Trophoblast cell (in vitro differentiated cells and primary cell): ENCODE data around the gene ARMC9.

Experiments used
- DNase-seq, 2 donors: peaks; one replicate each; pipeline ENCODE4 v3.0.0-alpha.2; 2016
- H2AFZ ChIP-seq: 2 replicates; pipeline ENCODE4 v1.6.1; 2013; ENCODE audit warnings: low read length, moderate library complexity, mild to moderate bottlenecking; ENCODE audit not compliant: insufficient read depth, poor library complexity
- H2AK5ac ChIP-seq: 2 replicates; pipeline ENCODE4 v1.6.1; 2013; ENCODE audit warnings: mild to moderate bottlenecking, low read length
- H2BK120ac ChIP-seq: 2 replicates; pipeline ENCODE4 v1.6.1; 2013; ENCODE audit warnings: low read length, mild to moderate bottlenecking, moderate library complexity; ENCODE audit not compliant: insufficient read depth, poor library complexity
- H2BK12ac ChIP-seq: 2 replicates; pipeline ENCODE4 v1.6.1; 2013; ENCODE audit warnings: mild to moderate bottlenecking, low read length, moderate library complexity
- H2BK5ac ChIP-seq: 2 replicates; pipeline ENCODE4 v1.6.1; 2013; ENCODE audit warnings: low read length, low read depth, moderate library complexity, mild to moderate bottlenecking; ENCODE audit not compliant: poor library complexity
- H3K14ac ChIP-seq: 2 replicates; pipeline ENCODE4 v1.6.1; 2013; ENCODE audit warnings: mild to moderate bottlenecking, low read length
- H3K18ac ChIP-seq: 2 replicates; pipeline ENCODE4 v1.6.1; 2013; ENCODE audit warnings: mild to moderate bottlenecking, low read length
- H3K23ac ChIP-seq: 2 replicates; pipeline ENCODE4 v1.6.1; 2013; ENCODE audit warnings: low read length
- H3K27ac ChIP-seq: 2 replicates; pipeline ENCODE4 v1.5.1; 2013; ENCODE audit warnings: low read depth, mild to moderate bottlenecking, inconsistent platforms, low read length, moderate library complexity
- H3K27me3 ChIP-seq: 2 replicates; pipeline ENCODE4 v1.6.1; 2013; ENCODE audit warnings: inconsistent platforms, mild to moderate bottlenecking, low read length, moderate library complexity; ENCODE audit not compliant: insufficient read depth
- H3K36me3 ChIP-seq, 2 experiments: 1 replicate in 1 of 2; 2 replicates in 1 of 2; pipeline ENCODE4 v1.6.1; 2013; ENCODE audit warnings: low read length in 2 of 2, mild to moderate bottlenecking in 2 of 2, moderate library complexity in 1 of 2; ENCODE audit not compliant: insufficient read depth in 2 of 2, control insufficient read depth in 1 of 2
- H3K4ac ChIP-seq: 2 replicates; pipeline ENCODE4 v1.6.1; 2013; ENCODE audit warnings: low read depth, mild to moderate bottlenecking, low read length, moderate library complexity
- H3K4me1 ChIP-seq, 2 experiments: 1 replicate in 1 of 2; 2 replicates in 1 of 2; pipeline ENCODE4 v1.6.1; 2013; ENCODE audit warnings: low read length in 2 of 2, mild to moderate bottlenecking in 2 of 2, moderate library complexity in 1 of 2; ENCODE audit not compliant: insufficient read depth in 2 of 2, control insufficient read depth in 1 of 2
- H3K4me2 ChIP-seq: 2 replicates; pipeline ENCODE4 v1.6.1; 2013; ENCODE audit warnings: inconsistent platforms, mild to moderate bottlenecking, low read length, moderate library complexity
- H3K4me3 ChIP-seq: 2 replicates; pipeline ENCODE4 v1.5.1; 2013; ENCODE audit warnings: mild to moderate bottlenecking, low read depth, low read length, inconsistent platforms
- H3K79me1 ChIP-seq: one replicate; pipeline ENCODE4 v1.6.1; 2013; ENCODE audit warnings: low read length
- H3K79me2 ChIP-seq: 2 replicates; pipeline ENCODE4 v1.6.1; 2013; ENCODE audit warnings: low read length, mild to moderate bottlenecking; ENCODE audit not compliant: control insufficient read depth, insufficient read depth, poor library complexity
- H3K9ac ChIP-seq: 2 replicates; pipeline ENCODE4 v1.6.1; 2013; ENCODE audit warnings: mild to moderate bottlenecking, low read length
- H3K9me3 ChIP-seq: 2 replicates; pipeline ENCODE4 v1.6.1; 2013; ENCODE audit warnings: low read depth, mild to moderate bottlenecking, control low read depth, inconsistent platforms, low read length; ENCODE audit not compliant: insufficient read depth
- H4K12ac ChIP-seq: 2 replicates; pipeline ENCODE4 v1.6.1; 2013; ENCODE audit warnings: low read depth, mild to moderate bottlenecking, low read length, moderate library complexity
- H4K8ac ChIP-seq: 2 replicates; pipeline ENCODE4 v1.6.1; 2013; ENCODE audit warnings: low read depth, mild to moderate bottlenecking, low read length, moderate library complexity
- H4K91ac ChIP-seq: one replicate; pipeline ENCODE4 v1.6.1; 2013; ENCODE audit warnings: low read depth, mild to moderate bottlenecking, low read length, moderate library complexity
- WGBS: extraction: QIAGEN DNeasy Blood & Tissue Kit; methylation state at CpG from one replicate; pipeline ENCODE4 v1.1.7; 2013; ENCODE audit warnings: missing lambda C conversion rate; ENCODE audit not compliant: insufficient read length, insufficient coverage; ENCODE audit errors: extremely low coverage; 5-methylcytosine and 5-hydroxymethylcytosine counted together

Gene ARMC9

DNA sequence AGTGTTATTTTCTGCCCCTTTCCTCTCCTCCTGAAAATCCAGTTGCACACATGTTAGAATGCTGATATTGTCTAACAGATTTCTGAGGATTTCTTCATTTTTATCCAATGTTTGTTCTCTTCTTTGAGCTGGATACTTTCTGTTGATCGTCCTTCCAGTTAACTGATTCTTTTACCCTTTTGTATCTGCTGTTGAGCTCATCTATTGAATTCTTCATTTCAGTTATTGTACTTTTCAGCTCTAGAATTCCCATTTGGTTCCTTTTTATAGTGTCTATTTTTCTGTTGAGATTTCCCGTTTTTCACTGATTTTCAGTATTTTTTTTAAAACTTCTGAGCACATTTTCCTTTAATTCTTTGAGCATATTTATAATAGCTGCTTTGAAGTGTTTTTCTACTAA, 119.1 kb downstream of the ARMC9 start:
- Histone ChIP-seq H3K4ac (no peak overlapping the region), H3K79me1 (no peaks in the 10 kb centered on the region), H3K14ac (no peak overlapping the region), H3K4me2 (no peak overlapping the region), H3K4me1 (no peaks in the 10 kb centered on the region), H4K91ac (no peak overlapping the region), H3K4me3 (no peak overlapping the region), H4K12ac (no peak overlapping the region), H3K18ac (no peak overlapping the region), H3K79me2 (no peaks in the 10 kb centered on the region), H3K27ac (no peak overlapping the region), H3K9me3 (no peaks in the 10 kb centered on the region), H2BK5ac (no peak overlapping the region), H3K23ac (no peak overlapping the region), H2AFZ (no peak overlapping the region), H2BK120ac (no peak overlapping the region), H3K27me3 (no peaks in the 10 kb centered on the region), H4K8ac (no peak overlapping the region), H2AK5ac (no peak overlapping the region), H2BK12ac (no peak overlapping the region), H3K9ac (no peak overlapping the region), H3K36me3 (peaks cover 0 to 2% of the 10 kb centered on the region in 2 experiments)
- WGBS, result no CpG with 5 or more reads among the region's 2 CpGs
- DNase-seq, result no peak

DNA sequence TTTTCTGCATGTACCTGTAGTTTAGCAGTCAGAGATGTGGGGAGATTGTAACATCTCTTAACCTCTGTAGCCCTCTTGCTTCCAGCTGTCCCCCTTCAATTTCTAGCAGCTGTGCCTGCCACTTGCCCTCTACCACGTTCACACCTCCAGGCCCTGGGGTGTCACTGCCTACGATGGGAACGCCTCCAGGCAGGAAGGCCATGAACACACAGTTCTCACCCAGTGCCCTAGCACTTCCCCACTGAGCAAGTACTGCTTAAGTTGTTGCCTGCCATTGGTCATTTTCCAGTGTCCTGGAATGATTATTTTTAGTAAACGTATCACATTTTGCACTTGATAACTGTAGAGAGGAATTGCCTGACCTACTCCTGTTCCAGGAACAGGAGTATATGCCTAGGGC, 120.0 kb downstream of the ARMC9 start:
- H2BK120ac ChIP-seq, result no peak overlapping the region
- H3K9me3 ChIP-seq, result no peaks in the 10 kb centered on the region
- H4K8ac ChIP-seq, result no peak overlapping the region
- no peak overlapping the region for H3K4me2 ChIP-seq
- H3K36me3 ChIP-seq, result peaks cover 0 to 2% of the 10 kb centered on the region in 2 experiments
- no peak overlapping the region for H2AFZ ChIP-seq
- no peak overlapping the region for H3K4me3 ChIP-seq
- WGBS, result no CpG with 5 or more reads among the region's 4 CpGs
- H3K27ac ChIP-seq, result no peak overlapping the region
- H2BK12ac ChIP-seq, result no peak overlapping the region
- no peak overlapping the region for H3K18ac ChIP-seq
- H3K27me3 ChIP-seq, result no peaks in the 10 kb centered on the region
- no peak overlapping the region for H4K12ac ChIP-seq
- H3K9ac ChIP-seq, result no peak overlapping the region
- no peaks in the 10 kb centered on the region for H3K79me2 ChIP-seq
- H3K14ac ChIP-seq, result no peak overlapping the region
- H2AK5ac ChIP-seq, result no peak overlapping the region
- no peaks in the 10 kb centered on the region for H3K79me1 ChIP-seq
- H2BK5ac ChIP-seq, result no peak overlapping the region
- H3K4ac ChIP-seq, result no peak overlapping the region
- no peak overlapping the region for H3K23ac ChIP-seq
- no peak overlapping the region for H4K91ac ChIP-seq
- DNase-seq, result no peak
- no peaks in the 10 kb centered on the region for H3K4me1 ChIP-seq

DNA sequence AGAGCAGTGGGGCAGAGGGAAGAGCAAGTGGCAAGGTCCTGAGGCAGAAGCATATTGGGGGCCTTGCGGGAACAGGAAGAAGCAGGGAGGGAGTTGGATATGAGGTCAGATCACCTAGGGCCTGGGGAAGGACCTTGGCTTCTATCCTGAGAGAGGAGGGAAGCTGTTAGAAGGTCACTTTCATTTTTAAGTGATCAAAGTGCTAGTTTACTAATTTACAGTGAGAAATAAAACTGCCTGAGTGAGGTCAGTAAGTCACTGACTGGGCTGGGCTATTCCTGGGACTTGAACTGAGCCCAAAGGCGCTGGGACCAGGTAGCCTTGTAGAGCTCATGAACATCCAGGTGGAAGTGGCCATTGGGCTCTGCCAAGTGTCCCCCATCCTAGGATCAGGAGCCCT, 120.5 kb downstream of the ARMC9 start:
- H3K36me3 ChIP-seq, result peaks cover 0 to 2% of the 10 kb centered on the region in 2 experiments
- H2AK5ac ChIP-seq, result no peak overlapping the region
- H3K4me2 ChIP-seq, result no peak overlapping the region
- H3K79me2 ChIP-seq, result no peaks in the 10 kb centered on the region
- no peak overlapping the region for H3K4me3 ChIP-seq
- no peak overlapping the region for H4K8ac ChIP-seq
- H2BK5ac ChIP-seq, result no peak overlapping the region
- no peak overlapping the region for H3K18ac ChIP-seq
- no peak overlapping the region for H3K9ac ChIP-seq
- H4K12ac ChIP-seq, result no peak overlapping the region
- no peak overlapping the region for H3K23ac ChIP-seq
- H2BK12ac ChIP-seq, result no peak overlapping the region
- H3K79me1 ChIP-seq, result no peaks in the 10 kb centered on the region
- H2AFZ ChIP-seq, result no peak overlapping the region
- DNase-seq, result no peak
- H3K9me3 ChIP-seq, result no peaks in the 10 kb centered on the region
- H3K27me3 ChIP-seq, result no peaks in the 10 kb centered on the region
- H3K4me1 ChIP-seq, result no peaks in the 10 kb centered on the region
- no peak overlapping the region for H3K14ac ChIP-seq
- H4K91ac ChIP-seq, result no peak overlapping the region
- no CpG with 5 or more reads among the region's 2 CpGs for WGBS
- H3K4ac ChIP-seq, result no peak overlapping the region
- no peak overlapping the region for H3K27ac ChIP-seq
- H2BK120ac ChIP-seq, result no peak overlapping the region

DNA sequence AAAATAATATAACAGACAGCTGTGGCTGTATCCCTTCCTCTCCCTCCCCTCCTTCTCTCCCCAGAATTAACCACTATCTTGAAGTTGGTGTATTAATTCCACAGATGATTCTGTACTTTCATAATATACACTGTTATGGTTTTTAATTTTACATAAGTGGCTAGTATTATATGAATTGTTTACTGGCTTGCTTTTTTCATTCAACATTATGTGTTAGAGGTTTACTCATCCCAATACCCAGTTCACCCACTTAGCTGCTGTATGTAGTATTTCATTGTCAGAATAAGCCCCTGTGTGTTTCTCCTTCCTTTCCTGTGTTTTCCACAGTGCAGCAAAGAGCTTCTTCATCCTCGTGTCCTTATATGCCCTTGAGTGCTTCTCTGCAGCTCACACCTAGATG, 121.4 kb downstream of the ARMC9 start:
- Histone ChIP-seq H4K8ac (no peak overlapping the region), H2BK5ac (no peak overlapping the region), H2BK120ac (no peak overlapping the region), H3K36me3 (peaks cover 0 to 2% of the 10 kb centered on the region in 2 experiments), H3K23ac (no peak overlapping the region), H3K9me3 (no peaks in the 10 kb centered on the region), H3K4ac (no peak overlapping the region), H3K4me2 (no peak overlapping the region), H3K4me1 (no peaks in the 10 kb centered on the region), H2AFZ (no peak overlapping the region), H2AK5ac (no peak overlapping the region), H2BK12ac (no peak overlapping the region), H3K27me3 (no peaks in the 10 kb centered on the region), H3K79me2 (no peaks in the 10 kb centered on the region), H3K14ac (no peak overlapping the region), H4K12ac (no peak overlapping the region), H3K18ac (no peak overlapping the region), H3K79me1 (no peaks in the 10 kb centered on the region), H4K91ac (no peak overlapping the region), H3K27ac (no peak overlapping the region), H3K9ac (no peak overlapping the region), H3K4me3 (no peak overlapping the region)
- no peak for DNase-seq
- WGBS, result no CpG with 5 or more reads among the region's 1 CpG
